ENCODE results near the gene GLDN. TPM values are rescaled to one million over a fixed set of nuclear protein-coding genes. Genes with fewer than 3 reads are reported as not detected.

GLDN gene
- total RNA-seq, 4 donors from 2014 or later: 0.44 to 4.7 (median 0.75) TPM

DNA sequence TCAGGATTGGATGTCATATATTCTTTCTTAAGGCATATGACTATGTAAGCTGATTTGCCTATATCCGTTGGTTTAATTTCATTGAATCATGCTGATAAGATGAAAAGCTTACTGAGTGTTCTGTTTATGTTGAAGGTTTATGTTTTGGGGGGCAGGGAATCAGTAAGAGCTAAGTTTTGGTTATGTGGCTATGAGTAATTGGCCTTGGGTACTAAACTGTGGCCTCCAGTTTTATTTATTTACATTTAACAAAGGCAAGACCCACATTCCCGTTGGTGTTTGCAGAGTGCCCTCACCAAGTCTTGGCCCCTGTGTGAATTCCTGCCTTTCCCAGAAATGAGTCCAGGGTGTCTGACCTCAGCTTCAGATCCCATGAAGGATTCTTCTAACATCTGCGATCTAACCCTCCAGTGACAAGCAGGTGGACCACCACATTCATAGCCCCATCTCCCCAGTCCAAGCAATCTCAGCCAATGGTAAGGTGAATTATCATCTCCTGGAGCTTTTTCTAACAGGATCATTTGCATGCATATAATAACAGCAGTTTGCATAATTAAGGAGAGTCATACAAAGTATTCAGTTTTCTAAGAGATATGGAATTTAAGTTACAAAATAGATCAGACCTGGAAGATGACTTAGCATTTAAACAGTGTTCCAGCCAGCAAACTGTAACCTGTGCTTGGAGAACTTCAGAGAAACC is 27.4 kb downstream of the GLDN start:
- Histone ChIP-seq H3K9me3 (no peaks in the 10 kb centered on the region), H3K4me1 (no peaks in the 10 kb centered on the region), H3K27me3 (no peaks in the 10 kb centered on the region), H3K36me3 (no peaks in the 10 kb centered on the region), H3K4me3 (no peak overlapping the region), H3K27ac (no peak overlapping the region)
- no peak for DNase-seq
- intact Hi-C loops (cut with DNase I; ENCODE audit: low total_unique reads): no loop called here
- in situ Hi-C loops (cut with MboI; ENCODE audit: low sequenced_read_pairs in 4 of 4): no loop called here
- no peak for ATAC-seq
- TF ChIP-seq POLR2A (IDR thresholded peaks at IDR 0.05) (no peak), CTCF (IDR thresholded peaks at IDR 0.05 in 4 of 5, conservative IDR thresholded peaks at IDR 0.05 in 1 of 5) (no peak)

GRCh38 chr15:51369451-51369761 is 28.0 kb downstream of the GLDN start:
- in situ Hi-C loops (cut with MboI; ENCODE audit: low sequenced_read_pairs in 4 of 4): no loop called here
- no peak overlapping the region for H3K27ac ChIP-seq

DNA sequence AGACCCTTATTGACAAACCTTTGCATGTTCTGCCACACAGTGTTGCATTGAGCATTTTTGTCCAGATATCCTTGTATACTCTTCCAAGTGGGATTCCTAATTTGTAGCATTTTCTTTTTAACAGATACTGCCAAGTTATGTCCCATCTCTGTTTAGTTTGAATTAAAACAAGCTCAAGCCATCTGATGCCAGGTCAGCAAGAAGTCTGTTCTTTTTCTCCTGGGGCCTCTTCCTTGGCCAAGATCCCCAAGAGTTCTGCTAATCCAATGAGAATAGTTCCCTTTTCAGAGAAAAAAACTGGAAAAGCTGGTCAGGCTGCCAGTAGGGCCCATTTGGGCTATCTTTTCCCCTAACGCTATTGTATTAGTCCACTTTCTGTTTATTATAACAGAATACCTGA is 29.8 kb downstream of the GLDN start:
- no peaks in the 10 kb centered on the region for H3K9me3 ChIP-seq
- no peak overlapping the region for H3K27ac ChIP-seq
- no peak overlapping the region for H3K4me3 ChIP-seq
- TF ChIP-seq POLR2A (IDR thresholded peaks at IDR 0.05): no peak
- TF ChIP-seq CTCF (IDR thresholded peaks at IDR 0.05 in 4 of 5, conservative IDR thresholded peaks at IDR 0.05 in 1 of 5): no peak
- no peaks in the 10 kb centered on the region for H3K4me1 ChIP-seq
- no peak for DNase-seq
- in situ Hi-C loops (cut with MboI; ENCODE audit: low sequenced_read_pairs in 4 of 4): loop anchor here in 1 of 4 donors (10.0 kb wide), 1 partner anchor 86 kb away; no protein-coding TSS in a partner anchor
- H3K27me3 ChIP-seq: no peaks in the 10 kb centered on the region
- no peak for ATAC-seq
- intact Hi-C loops (cut with DNase I; ENCODE audit: low total_unique reads): no loop called here
- no peaks in the 10 kb centered on the region for H3K36me3 ChIP-seq

More at GRCh38 chr15:51369451-51369761, 28.0 kb downstream of the GLDN start:
- H3K27me3 ChIP-seq: no peaks in the 10 kb centered on the region
- intact Hi-C loops (cut with DNase I; ENCODE audit: low total_unique reads): no loop called here
- no peaks in the 10 kb centered on the region for H3K9me3 ChIP-seq
- H3K4me1 ChIP-seq: no peaks in the 10 kb centered on the region
- no peak for ATAC-seq
- H3K4me3 ChIP-seq: no peak overlapping the region
- H3K36me3 ChIP-seq: no peaks in the 10 kb centered on the region
- TF ChIP-seq POLR2A (IDR thresholded peaks at IDR 0.05) (no peak), CTCF (IDR thresholded peaks at IDR 0.05 in 4 of 5, conservative IDR thresholded peaks at IDR 0.05 in 1 of 5) (no peak)
- no peak for DNase-seq

DNA sequence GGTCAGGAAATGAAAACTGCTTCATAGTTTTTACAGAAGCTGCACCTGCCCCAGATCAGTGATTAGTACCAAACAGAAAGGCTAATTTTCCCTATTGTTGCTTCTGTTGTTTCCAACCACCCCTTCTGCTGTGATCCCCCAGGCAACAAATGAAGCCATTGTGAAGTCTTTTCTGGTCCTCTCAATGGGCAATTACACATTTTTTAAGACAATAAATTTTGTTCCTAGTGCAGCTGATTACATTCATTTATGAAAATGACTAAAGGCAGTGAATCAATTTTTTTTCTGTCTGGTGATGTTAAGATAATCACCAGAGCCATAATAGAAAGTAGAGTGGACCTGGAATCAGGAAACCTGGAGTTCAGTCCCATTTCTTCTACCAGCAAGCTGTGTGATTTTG is 32.7 kb downstream of the GLDN start:
- DNase-seq: no peak
- ATAC-seq: no peak
- Histone ChIP-seq H3K9me3 (no peaks in the 10 kb centered on the region), H3K36me3 (no peaks in the 10 kb centered on the region), H3K27me3 (no peaks in the 10 kb centered on the region), H3K27ac (no peak overlapping the region), H3K4me1 (no peaks in the 10 kb centered on the region), H3K4me3 (no peak overlapping the region)
- in situ Hi-C loops (cut with MboI; ENCODE audit: low sequenced_read_pairs in 4 of 4) (loop anchor here in 1 of 4 donors (10.0 kb wide), 1 partner anchor 89 kb away; no protein-coding TSS in a partner anchor), intact Hi-C loops (cut with DNase I; ENCODE audit: low total_unique reads) (no loop called here)
- TF ChIP-seq CTCF (IDR thresholded peaks at IDR 0.05 in 4 of 5, conservative IDR thresholded peaks at IDR 0.05 in 1 of 5) (no peak), POLR2A (IDR thresholded peaks at IDR 0.05) (no peak)
